NCI-H1417 treated with DMSO at 0.1 percent for 48 hours (cell line): ENCODE results near the gene AXL.
"Not testable (repeated sequence)": the region's sequence is repeated elsewhere in the genome, so short reads cannot be mapped to it uniquely, and the experiment has no call there.

Experiments used
- DNase-seq: peaks from one replicate; lab custom pipeline; 2025; lab: John Stamatoyannopoulos, UW

Gene AXL

DNA sequence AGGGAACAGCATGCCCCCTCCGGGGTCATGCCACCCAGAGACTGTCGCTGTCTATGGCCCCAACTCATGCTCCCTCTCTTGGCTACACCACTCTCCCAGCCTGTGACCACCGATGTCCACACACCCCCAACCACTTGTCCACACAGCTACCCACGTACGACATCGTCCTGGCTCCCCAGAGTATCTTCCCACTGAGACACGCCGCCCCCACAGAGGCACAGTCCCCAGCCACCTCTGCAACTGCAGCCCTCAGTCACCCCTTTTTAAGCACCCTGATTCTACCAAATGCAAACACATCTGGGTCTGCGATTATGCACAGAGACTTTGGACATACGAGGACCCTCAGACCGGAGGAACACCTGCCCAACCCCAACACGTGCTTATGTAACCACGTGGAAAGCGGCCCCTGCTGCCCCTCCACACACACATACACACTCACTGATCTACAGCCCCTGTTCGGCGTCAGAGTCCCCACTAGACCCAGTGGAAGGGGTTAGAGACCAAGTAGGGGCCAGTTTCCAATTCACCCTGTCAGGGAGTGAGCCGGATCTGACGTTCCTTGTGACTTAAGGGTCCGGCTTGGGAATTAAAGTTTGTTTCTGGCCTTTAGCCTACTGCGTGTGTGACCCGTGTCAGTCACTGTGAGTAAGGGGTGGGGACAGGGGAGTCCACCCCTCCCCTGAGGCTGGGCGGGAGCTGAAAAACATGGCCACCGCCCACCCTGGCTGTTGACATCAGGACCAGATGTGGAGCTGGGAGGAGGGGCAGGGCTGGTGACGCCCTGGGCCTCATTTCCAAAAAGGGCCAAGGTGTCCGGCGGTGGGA lies 11.9 kb upstream of the AXL start:
- no peak for DNase-seq

- no peak for DNase-seq
Observed at GRCh38 chr19:41214161-41214560, 4.9 kb upstream of the AXL start.

DNA sequence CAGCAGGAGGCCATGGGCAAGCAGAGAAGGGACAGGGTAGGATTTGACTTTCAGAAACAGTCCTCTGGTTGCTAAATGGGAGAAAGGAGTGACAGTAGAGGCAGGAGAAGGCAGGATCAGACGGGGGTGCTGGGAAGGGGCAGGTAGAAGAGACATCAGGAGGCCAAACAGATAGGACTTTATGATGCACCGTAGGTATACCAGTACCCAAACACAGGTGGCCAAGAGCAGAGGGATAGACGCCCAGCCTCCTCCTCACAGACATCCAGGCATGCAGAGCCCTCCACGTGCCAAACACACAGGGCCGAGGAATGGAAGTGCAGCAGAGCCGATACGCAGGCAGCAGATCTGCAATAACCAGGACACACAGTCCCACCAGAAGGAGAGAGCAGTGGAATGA lies 1.3 kb upstream of the AXL start:
- no peak for DNase-seq

GRCh38 chr19:41218249-41218614 lies 791 bp upstream of the AXL start:
- DNase-seq, result no peak

- no peak for DNase-seq
Observed at GRCh38 chr19:41219924-41220567, 1.0 kb downstream of the AXL start.

- no peak for DNase-seq
Observed at GRCh38 chr19:41220811-41221210, 1.8 kb downstream of the AXL start.

DNA sequence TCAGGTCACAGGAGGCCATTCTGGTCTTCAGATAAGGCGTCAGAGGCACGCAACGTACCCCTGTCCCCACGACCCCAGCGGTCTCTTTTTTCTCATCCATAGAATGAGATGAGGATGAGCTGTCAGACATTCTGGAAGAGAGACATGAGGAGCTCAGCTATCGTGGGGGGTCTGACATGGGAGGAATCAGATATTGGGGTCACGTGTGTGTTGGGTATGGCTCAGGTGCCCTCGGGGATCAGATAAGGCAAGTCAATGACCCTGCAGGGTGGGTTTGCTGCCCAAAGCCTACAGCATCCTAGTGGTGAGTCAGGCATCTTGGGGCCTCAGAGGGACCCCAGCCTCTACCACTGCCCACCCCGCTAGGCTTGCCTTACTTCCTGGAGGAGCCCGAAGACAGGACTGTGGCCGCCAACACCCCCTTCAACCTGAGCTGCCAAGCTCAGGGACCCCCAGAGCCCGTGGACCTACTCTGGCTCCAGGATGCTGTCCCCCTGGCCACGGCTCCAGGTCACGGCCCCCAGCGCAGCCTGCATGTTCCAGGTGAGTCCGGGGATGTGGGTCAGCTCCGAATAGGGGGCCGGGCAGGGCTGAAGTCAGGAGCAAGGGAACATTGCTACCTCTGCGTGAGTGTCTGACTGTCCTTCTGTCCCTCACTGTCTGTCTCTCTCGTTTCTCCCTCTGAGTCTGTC lies 2.6 kb downstream of the AXL start:
- DNase-seq, result no peak

- DNase-seq, result no peak
Observed at GRCh38 chr19:41222240-41222639, 3.2 kb downstream of the AXL start.

DNA sequence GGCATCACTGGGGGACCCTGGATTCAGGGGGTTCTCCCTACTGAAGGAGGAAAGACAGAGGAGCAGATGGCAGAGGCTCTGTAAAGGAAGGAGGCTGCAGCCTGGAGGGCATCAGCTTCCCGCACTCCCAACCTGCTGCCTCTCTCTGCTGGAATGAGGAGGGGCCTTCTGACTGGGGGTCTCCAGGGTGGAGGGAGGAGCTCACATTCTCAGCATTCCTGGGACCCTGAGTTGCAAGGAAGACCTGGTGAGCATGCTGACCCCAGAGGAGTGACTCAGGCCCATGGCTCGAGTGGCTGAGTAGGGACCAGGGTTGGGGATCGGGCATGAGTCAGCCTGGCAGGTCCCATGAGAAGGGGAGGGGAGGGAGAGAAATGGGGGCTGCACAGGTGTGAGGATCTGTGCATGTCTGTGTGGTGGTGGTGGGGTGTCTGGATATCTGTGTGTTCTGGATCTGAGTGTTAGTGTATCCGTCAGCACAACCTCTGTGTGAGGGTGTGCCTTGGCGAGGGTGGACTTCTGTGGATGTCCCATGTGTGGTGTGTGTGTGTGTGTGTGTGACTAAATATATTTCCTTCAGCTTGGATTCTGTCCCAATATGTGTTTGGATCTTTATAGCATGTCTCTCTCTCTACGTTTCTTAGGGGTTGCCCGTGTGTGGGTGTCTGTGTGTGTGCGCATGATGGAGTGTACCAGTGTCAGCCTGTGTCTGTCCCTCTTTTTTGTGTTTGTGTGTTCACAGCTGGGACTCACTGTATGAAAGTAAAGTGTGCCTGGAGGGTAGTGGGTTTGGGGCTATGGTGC lies 4.6 kb downstream of the AXL start:
- no peak for DNase-seq

GRCh38 chr19:41224632-41225031 lies 5.6 kb downstream of the AXL start:
- no peak for DNase-seq

DNA sequence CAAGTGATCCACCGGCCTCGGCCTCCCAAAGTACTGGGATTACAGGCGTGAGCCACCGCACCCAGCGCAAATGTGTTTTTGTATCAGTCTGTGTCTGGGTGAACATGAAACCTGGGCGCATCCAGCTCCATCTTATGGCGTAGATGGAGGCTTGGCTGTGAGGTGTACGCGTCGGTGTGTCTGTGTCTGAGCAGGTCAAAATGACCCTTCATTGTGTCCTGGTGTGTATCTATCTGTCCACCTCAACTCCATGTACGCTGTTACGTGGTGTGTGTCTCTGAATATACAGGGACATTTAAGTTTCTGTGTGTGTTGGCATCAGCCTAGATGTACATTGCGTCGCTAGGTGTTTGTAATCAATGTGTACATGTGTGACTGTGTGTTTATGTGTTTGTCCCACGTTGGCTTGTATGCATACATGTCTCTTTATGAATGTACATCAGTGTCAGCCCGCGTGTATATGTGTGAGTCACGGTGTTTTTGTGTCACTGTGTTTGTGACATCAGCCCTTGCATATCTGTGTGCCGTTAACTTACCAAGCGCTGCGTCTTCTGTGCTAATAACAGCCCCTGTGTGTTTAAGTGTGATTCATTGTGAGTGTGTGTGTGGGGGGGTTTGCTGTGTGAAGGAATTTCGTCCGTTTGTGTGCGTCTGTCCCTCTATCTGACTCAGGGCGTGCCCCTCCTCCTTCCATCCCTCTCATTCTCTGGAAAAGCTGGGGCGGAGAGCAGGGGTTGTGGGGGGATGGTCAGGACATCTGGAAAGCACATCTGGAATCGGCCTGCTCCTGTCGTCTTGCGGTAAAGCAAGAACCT lies 6.4 kb downstream of the AXL start:
- DNase-seq, result no peak

- no peak for DNase-seq
Observed at GRCh38 chr19:41226053-41226873, 7.2 kb downstream of the AXL start.

DNA sequence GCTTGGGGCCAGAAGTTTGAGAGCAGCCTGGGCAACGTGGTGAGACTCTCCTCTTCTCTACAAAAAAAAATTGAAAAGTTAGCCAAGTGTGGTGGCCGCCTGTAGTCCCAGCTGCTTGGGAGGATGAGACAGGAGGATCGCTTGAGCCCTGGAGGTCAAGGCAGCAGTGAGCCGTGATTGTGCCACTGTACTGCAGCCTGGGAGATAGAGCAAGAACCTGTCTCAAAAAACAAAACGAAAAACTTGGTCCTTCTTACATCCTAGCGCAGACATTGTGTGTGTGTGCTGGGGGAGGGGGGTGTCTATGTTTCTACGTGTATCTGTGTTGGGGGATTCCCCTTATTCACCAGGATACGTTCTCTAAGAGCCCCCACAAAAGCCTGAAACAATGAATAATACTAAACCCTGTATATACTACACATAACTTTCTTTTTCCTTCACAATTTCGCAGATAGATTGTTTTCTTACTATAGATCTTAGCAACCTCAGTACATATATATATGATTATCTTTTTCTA lies 7.9 kb downstream of the AXL start:
- no peak for DNase-seq

DNA sequence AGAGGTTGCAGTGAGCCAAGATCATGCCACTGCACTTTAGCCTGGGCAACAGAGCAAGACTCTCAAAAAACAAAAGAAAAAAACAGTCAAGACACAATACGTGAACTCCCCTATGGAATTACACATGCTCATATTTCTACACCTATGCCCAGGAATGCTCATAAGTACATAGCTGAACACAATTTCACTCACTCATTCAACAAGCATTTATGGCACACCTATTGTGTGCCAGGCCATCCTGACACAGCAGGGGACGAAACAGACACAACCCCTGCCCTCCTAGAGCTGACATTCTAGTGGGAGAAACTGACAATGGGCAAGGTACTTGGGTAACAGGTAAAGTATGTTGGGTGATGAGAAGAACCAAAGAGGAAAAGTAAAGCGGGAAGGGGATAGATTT lies 9.5 kb downstream of the AXL start:
- no peak for DNase-seq

DNA sequence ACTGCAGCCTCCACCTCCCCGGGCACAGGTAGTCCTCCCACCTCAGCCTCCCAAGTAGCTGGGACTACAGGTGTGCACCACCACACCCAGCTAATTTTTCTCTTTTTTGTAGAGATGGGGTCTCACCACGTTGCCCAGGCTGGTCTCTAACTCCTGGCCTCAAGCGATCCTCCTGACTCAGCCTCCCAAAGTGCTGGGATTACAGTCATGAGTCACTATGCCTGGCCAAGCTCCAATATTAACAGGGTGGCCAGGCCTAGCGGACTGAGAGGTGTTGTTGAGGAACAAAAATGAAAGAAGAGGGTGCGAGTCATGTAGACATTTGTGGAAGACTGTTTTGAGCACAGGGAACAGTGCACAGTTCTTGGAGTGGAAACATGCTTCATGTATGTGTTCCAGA lies 10.3 kb downstream of the AXL start:
- not testable (repeated sequence) for DNase-seq

DNA sequence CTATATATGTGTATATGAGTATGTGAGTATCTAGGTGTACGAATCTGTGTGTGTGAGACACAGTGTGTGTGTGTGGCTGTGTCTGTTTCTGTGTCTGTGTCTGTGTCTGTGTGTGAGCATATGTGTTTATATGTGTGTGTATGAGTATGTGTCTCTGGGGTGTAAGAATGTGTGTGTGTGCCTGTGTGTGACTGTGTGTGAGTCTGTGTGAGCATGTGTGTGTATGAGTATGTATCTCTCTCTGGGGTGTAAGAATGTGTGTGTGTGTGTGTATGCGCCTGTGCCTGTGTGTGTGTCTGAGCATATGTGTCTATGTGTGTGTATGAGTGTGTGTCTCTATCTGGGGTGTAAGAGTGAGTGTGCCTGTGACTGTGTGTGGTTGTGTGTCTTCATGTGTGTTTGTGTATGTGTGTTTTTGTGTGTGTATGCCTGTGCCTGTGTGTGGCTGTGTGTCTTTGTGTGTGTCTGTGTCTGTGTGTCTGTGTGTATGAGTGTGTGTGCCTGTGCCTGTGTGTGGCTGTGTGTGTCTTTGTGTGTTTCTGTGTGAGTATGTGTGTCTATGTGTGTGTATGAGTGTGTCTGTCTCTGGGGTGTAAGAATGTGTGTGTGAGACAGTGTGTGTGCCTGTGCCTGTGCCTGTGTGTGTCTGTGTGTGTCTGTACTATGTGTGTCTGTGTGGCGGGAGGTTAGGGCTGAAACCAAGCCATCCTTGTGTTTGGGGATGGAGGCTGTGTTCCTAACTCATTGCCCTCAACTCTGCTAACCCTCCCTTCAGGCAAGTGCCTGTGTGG lies 11.2 kb downstream of the AXL start:
- no peak for DNase-seq

DNA sequence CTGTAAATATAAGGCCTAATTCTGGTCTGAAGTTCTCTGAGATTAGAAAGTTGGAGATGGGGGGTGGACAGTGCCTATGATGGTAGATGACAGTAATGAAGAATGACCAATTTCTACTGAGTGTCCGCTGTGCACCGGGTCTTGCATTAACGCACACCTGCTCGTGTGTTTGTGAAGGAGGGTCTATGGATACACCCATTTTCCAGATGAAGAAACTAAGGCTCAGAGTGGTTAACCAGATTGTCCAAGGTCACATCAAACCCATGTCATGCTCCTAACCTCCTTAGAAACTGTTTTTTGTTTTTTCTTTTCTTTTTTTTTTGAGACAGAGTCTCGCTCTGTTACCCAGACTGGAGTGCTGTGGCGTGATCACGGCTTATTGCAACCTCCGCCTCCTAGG lies 13.7 kb downstream of the AXL start:
- DNase-seq, result no peak

DNA sequence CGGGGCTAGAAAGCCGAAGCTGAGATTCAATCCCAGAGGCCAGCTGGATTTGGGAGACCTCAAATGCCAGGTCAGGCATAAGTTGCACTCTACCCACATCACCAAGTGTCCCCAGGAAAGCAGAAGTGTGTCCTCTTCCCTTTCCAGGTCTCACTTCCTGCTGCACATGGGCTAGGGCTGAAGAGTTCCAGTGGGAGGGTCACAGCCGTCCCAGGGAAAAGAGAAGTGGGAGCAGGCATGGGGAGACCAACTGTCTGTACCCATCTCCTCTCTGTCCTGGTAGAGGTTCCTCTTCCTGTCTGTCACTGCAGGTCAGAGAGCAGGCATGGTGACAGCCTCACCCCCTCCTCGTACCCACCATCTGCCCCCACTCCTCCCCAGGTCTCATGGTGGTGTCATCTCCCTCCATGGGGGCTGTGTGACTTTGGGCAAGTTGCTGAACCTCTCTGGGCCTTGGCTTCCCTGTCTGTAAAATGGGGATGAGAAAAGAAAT lies 14.8 kb downstream of the AXL start:
- no peak for DNase-seq

- DNase-seq, result no peak
Observed at GRCh38 chr19:41234512-41235168, 15.6 kb downstream of the AXL start.
